DND-41 (cell line): ENCODE results near the gene IZUMO1.
"Not testable (repeated sequence)": the region's sequence is repeated elsewhere in the genome, so short reads cannot be mapped to it uniquely, and the experiment has no call there.

ENCODE experiments used
- CTCF ChIP-seq: IDR thresholded peaks from 2 replicates; pipeline ENCODE4 v1.5.1; 2012; ENCODE audit warnings: borderline replicate concordance, low read length, moderate library complexity, mild to moderate bottlenecking; ENCODE audit not compliant: poor library complexity, severe bottlenecking; ENCODE audit errors: extremely low read depth
- EZH2 ChIP-seq: IDR thresholded peaks from 3 replicates; pipeline ENCODE4 v1.6.1; 2012; ENCODE audit warnings: borderline replicate concordance, low read depth, mild to moderate bottlenecking, moderate library complexity, low read length, inconsistent platforms; ENCODE audit not compliant: severe bottlenecking

- not testable (repeated sequence) for TF ChIP-seq CTCF, EZH2
These were observed 40.6 kb upstream of the IZUMO1 start for GRCh38 chr19:48787331-48787730.
